ENCODE data around the gene NCKAP1. TPM values are rescaled to one million over a fixed set of nuclear protein-coding genes. Genes with fewer than 3 reads are reported as not detected.
"Not testable (repeated sequence)": the region's sequence is repeated elsewhere in the genome, so short reads cannot be mapped to it uniquely, and the experiment has no call there.

NCKAP1 gene
- total and polyA plus RNA-seq, 10 of the 15 experiments (the other 5 are each of a cell fraction or from before 2014, with no cell fraction given): 0.11 to 1.5 (median 0.52) TPM

GRCh38 chr2:183019718-183020442 is 18.4 kb downstream of the NCKAP1 start:
- ATAC-seq (no peak), FAIRE-seq (no peak), DNase-seq (ENCODE audit: low read depth, low spot score) (no peak)
- no peak overlapping the region for H3K27ac ChIP-seq (ENCODE audit: control insufficient read depth, insufficient read depth)
- no peak overlapping the region for H3K9ac ChIP-seq (ENCODE audit: control insufficient read depth, insufficient read depth, low read length)
- no peak overlapping the region for H3K4me2 ChIP-seq (ENCODE audit: control insufficient read depth, insufficient read depth)
- in situ Hi-C loops (cut with MboI) (no loop called here), intact Hi-C loops (cut with micrococcal nuclease; ENCODE audit: unreplicated experiment) (no loop called here)
- H3K79me2 ChIP-seq (ENCODE audit: control insufficient read depth, insufficient read depth, low read length): no peaks in the 10 kb centered on the region
- ChIA-PET CTCF (no interaction called here), SMC1A (ENCODE audit: uncharacterized antibody, unreplicated experiment) (no interaction called here), POLR2A (no interaction called here), RAD21 (ENCODE audit: unreplicated experiment) (no interaction called here)
- H2AFZ ChIP-seq (ENCODE audit: control insufficient read depth, low read depth, low read length): no peak overlapping the region
- no peaks in the 10 kb centered on the region for H3K9me3 ChIP-seq (replicated peaks; ENCODE audit: control insufficient read depth, insufficient read depth, low read length)
- no peak for TF ChIP-seq HDGF (IDR thresholded peaks at IDR 0.05)
- no peak for TF ChIP-seq CEBPZ (IDR thresholded peaks at IDR 0.05; ENCODE audit: low read depth, low read length)
- no peaks in the 10 kb centered on the region for H4K20me1 ChIP-seq (ENCODE audit: control insufficient read depth, insufficient read depth)
- no peaks in the 10 kb centered on the region for H3K36me3 ChIP-seq (ENCODE audit: control insufficient read depth in 2 of 2, insufficient read depth in 2 of 2, low read length in 1 of 2)
- WGBS (ENCODE audit: insufficient coverage, insufficient replicate concordance, low lambda C conversion rate, missing lambda C conversion rate): 71% methylated on average over 1 of the region's 1 CpG
- H3K27me3 ChIP-seq (replicated peaks in 1 of 2; ENCODE audit: control insufficient read depth in 2 of 2, insufficient read depth in 2 of 2, low read length in 1 of 2): no peaks in the 10 kb centered on the region
- BruUV-seq (replicated peaks): no TSS peak
- no peak overlapping the region for H3K4me3 ChIP-seq
- H3K4me1 ChIP-seq (ENCODE audit: control insufficient read depth, insufficient read depth, low read length): no peaks in the 10 kb centered on the region

- RAD21 ChIA-PET (ENCODE audit: unreplicated experiment); BruUV-seq (replicated peaks); H2AFZ ChIP-seq (ENCODE audit: control insufficient read depth, low read depth, low read length): not testable (repeated sequence)
These were observed 20.4 kb downstream of the NCKAP1 start for GRCh38 chr2:183017845-183018244.

More at GRCh38 chr2:183017845-183018244, 20.4 kb downstream of the NCKAP1 start:
- intact Hi-C loops (cut with micrococcal nuclease; ENCODE audit: unreplicated experiment); H3K4me3 ChIP-seq; H3K79me2 ChIP-seq (ENCODE audit: control insufficient read depth, insufficient read depth, low read length); H3K27me3 ChIP-seq (replicated peaks in 1 of 2; ENCODE audit: control insufficient read depth in 2 of 2, insufficient read depth in 2 of 2, low read length in 1 of 2); POLR2A ChIA-PET; H4K20me1 ChIP-seq (ENCODE audit: control insufficient read depth, insufficient read depth); H3K4me2 ChIP-seq (ENCODE audit: control insufficient read depth, insufficient read depth); H3K4me1 ChIP-seq (ENCODE audit: control insufficient read depth, insufficient read depth, low read length); H3K27ac ChIP-seq (ENCODE audit: control insufficient read depth, insufficient read depth); ATAC-seq; DNase-seq (ENCODE audit: low read depth, low spot score); CTCF ChIA-PET; FAIRE-seq; H3K9me3 ChIP-seq (replicated peaks; ENCODE audit: control insufficient read depth, insufficient read depth, low read length); H3K9ac ChIP-seq (ENCODE audit: control insufficient read depth, insufficient read depth, low read length); H3K36me3 ChIP-seq (ENCODE audit: control insufficient read depth in 2 of 2, insufficient read depth in 2 of 2, low read length in 1 of 2); in situ Hi-C loops (cut with MboI): not testable (repeated sequence)
- 62% methylated on average over 11 of the region's 11 CpGs for WGBS (ENCODE audit: insufficient coverage, insufficient replicate concordance, low lambda C conversion rate, missing lambda C conversion rate)
- SMC1A ChIA-PET (ENCODE audit: uncharacterized antibody, unreplicated experiment): interaction anchor here (1.0 kb wide), 1 partner anchor 8 kb away, joined by 4 read pairs; no protein-coding TSS in a partner anchor
